NCI-H226 (cell line): Measurements from ENCODE around the gene F5.

Source experiments
- DNase-seq: peaks from one replicate; pipeline ENCODE4 v3.0.0-alpha.2; 2015

The F5 gene

DNA sequence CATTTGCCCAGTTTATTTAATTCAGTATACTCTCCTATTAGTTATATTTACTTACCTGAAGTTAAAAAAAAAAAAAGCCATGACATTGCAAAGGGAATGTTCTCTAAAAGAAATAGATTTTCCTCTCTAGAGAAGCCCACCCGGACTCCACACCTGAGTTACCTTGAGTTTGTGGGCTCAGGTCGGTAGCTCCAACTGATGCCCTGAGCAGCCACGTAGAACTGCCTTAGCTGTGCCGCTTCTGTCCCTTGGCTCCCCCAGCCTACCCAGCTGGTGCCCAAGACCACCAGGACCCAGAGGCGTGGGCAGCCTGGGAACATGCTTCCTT lies 250 bp downstream of the F5 start:
- no peak for DNase-seq

GRCh38 chr1:169585181-169585580 lies 1.1 kb downstream of the F5 start:
- DNase-seq, result no peak

DNA sequence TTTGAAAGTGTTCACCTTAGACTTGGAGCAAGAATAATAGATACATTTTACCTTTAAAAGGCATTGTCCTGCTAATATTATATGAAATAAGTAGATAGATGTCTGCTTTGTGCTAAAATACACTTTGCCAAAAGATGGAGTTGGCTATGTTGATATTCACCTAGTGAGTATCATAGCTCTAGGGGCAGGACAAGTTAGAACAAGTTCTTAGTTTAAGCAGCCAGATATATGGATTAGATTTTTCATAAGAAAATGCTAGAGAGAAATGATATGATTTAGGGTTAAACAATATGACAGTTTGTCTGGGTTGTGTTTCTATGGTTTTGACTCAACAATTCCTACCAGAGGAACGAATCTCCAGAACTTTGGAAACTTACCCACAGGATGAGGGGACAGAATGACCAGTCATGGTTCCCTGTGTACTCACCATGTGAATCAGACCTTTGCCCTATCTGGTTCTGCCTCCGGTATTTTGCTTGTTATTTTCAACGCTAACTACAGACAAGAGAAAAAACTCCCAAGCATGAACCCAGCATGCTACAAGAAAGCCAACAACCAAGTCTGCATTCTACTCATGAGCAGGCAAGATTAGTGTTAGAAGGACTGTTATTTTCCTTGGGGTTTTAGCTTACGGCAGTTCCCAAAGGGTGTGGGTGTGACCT lies 1.7 kb downstream of the F5 start:
- no peak for DNase-seq

DNA sequence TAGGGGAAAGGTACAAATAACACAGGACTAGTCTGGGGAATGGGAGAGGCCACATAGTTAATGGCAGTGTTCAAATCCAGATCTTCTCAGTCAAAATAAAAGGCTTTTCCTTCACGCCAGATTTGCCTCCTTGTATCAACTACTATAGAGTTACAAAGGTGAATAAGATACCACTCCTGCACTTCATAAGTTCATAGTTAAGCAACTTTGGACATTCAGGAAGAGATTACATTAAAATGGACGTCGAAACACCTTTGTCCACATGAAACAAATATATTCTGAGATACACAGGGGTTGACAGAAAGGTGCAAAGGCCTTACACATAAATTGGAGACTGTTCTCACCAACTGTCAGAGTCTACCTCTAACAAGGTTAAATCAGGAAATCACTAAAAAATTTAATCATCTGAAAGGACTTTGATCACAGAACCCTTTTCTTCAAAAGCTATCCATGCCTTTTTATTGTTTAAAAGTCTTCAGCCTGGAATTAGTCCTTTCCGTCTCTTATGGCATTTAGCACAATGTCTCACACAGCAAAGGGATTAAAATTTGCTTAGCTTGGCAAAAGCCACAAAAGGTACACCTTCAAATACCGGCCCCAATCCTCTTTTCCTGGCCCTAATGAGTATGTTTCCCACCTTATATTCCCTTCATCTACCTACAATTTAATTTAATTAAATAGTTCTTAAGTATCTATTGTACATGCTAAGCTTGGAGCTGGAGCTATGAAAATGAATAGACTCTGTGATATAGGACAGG lies 8.1 kb downstream of the F5 start:
- no peak for DNase-seq

GRCh38 chr1:169576935-169577331 lies 9.3 kb downstream of the F5 start:
- no peak for DNase-seq

DNA sequence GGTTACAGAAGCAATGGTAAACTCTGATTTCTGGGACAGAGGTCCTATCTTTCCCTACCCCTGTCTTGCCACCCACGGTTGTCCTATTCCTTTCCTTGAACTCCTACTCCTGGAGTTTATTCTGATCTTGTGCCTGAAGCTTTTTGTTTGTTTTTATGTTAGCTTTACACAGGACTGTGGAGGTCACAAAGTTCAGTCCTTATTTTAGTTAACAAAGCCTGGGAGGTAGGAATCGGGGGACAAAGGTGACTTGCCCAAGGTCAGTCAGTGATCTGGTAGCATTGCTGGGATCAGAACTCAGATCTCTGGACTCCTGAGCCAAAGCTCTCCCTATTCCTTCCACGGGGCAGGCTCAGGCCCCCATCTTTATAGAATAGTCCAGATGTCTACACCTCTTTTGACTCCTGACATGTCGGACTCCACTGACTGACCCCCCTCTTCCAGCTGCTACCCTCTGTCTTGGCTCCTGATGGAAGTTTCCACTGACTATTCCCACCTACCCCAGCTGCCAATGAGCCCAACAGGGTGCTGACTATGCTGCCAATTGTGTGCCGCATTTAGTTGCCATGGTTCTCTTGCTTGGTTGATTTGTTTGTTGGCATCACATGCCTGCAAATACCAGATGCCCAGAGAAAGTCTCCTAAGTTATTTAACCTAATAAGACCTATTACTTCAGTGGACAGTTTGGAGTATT lies 9.9 kb downstream of the F5 start:
- DNase-seq, result no peak

DNA sequence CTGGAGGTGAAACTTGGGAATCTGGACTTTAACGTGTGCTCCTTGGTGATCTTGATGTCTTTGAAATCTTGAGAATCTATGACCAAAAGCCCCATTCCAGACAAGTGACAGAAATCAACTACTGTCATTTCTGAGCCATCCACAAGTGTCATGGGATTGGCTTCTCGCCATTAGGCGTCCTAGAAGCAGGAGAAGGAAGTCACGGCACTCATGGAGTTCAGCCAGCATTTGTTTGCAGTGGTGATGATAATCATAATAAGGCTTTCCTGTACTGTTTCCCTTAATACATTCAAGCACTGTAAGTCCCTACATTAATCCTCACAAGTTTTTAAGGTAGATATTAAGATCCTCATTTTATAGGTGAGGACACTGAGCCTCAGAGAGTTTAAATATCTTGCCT lies 11.9 kb downstream of the F5 start:
- DNase-seq, result no peak

DNA sequence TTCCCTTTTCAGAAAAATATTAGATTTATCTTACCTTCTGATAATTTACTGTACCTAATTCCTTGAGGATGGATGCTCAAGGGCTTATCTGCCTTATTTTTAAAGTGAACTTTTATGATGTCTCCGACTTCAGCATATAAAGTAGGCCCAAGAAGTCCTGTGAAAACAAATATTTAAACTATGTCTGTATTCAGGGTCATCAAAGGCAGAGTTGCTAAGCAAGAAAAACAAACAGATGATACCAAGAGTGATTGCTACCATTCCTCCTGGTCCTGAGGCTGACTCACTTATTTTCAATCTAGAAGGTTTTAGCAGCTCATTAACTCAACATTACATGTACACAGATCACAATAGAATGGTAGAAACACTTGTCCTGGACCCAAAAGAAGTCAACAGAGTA lies 14.1 kb downstream of the F5 start:
- peak; percentile 45 for DNase-seq

GRCh38 chr1:169571450-169571849 lies 14.8 kb downstream of the F5 start:
- no peak for DNase-seq

- no peak for DNase-seq
These were observed 16.1 kb downstream of the F5 start for GRCh38 chr1:169570172-169570574.

- no peak for DNase-seq
These were observed 17.8 kb downstream of the F5 start for GRCh38 chr1:169568497-169568896.

DNA sequence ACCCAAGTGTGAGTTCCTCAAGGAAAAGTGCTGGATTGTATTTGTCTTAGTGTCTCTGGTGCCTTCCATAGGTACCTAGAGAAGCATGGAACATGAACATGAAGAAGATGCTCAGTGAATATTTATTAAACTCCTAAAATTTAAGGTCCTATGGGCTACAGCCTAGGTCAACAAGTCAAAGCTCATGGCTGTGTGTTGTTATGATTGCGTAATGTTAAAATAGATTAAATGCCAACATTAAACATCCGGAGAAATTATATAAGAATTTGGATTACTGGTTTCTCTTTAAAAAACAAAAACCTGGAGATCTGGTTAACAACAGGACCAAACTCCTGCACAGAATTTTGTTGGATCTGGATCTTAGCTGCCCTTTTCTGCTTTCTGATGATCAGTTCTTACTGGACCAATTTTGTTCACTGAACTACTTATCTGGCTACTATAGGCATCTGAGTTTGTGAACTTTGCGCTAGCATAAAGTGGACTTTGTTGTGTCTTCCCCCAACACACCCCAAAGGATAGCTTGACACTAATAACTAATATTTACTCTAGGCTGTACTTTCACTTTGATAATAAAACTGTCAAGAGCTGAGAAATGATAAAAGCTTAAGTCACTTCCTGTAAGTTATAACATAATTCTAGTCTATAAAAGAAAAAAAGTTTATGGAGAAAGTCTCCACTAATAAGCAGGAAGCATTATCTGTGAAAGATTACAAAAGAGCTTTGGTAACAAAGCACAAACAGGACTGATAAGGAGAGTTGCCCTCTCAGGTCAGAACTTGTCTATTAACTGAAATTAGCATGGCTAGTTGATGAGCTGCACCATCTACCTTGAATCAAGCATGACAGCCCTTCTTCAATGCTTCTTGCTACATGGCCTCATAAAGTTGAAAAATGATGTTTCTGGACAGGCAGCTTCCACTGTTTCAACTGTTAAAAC lies 20.7 kb downstream of the F5 start:
- DNase-seq, result peak; percentile 39

DNA sequence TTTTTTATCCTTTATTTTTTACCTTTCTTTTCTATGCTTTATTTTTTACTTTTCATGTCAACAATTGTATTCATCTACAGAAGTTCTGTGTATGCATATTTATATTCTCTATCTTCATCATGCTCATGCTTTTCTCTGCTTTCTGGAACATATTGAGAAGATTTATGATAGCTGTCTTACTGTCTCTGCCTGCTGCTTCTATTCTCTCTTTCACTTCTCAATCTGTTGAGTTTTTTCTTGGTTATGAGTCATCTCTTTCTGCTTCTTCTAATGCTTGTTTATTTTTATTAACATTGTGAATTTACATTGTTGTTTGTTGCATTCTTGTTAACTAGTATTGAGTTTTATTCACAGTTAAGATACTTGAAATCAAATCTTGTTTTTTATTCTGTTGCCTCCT lies 22.6 kb downstream of the F5 start:
- no peak for DNase-seq

DNA sequence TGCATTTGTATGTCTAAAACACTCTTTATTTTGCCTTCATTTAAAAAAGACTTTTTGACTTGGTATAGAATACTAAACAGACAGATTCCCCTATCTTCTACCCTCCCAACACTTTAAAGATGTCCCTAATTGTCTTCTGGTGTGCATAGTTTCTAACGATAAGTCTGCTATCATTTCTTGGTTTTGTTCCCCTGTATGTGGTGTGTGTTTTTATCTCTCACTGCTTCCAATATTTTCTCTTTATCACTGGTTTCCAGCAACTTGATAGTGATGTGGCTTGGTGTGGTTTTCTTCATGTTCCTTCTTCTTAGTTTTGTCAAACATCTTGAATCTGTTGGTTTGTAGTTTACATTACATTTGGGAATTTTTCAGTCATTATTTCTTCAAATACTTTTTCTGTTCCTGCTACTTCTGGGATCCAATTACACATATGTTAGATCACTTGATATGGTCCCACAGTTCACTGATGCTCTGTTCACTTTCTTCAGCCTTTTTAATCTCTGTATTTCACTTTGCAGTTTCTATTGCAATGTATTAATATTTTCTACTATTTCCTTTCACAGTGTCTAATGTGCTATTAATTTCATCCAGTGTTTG lies 23.2 kb downstream of the F5 start:
- no peak for DNase-seq

- no peak for DNase-seq
These were observed 24.6 kb downstream of the F5 start for GRCh38 chr1:169561692-169562091.

DNA sequence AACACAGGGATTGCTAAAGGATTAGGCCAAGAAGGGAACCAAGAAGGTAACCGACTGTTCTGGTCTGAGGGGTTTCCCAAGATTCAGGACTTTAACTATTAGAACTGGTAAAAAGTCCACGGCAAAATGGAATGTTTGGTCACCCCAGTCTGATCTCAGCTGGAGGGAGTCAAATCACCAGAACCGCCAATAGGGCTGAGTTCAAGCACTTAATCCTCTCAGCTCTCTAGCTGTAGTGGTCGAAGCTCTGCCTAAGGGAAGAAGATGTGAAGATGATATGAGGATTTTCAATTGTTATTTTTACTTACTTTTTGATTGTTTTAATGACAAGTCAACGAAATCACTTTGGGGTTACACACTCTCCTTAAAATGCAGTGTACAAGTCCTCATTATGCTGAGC lies 29.1 kb downstream of the F5 start:
- DNase-seq, result no peak

GRCh38 chr1:169550294-169550693 lies 36.0 kb downstream of the F5 start:
- peak; percentile 14 for DNase-seq

DNA sequence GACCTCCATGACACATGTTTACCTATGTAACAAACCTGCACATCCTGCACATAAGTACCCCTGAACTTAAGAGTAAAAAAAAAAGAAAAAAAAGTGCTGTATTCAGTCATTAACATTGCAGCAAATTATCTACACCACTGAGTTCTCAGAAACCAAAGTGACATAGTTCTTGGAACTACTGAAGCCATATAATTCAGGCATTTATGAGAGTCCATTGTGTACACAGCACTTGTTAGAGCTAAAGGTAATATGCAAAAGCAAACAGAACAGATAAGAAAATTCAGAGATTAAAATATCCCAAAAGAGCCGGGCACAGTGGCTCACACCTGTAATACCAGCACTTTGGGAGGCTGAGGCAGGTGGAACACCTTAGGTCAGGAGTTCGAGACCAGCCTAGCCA lies 38.0 kb downstream of the F5 start:
- no peak for DNase-seq

- DNase-seq, result peak; percentile 42
These were observed 39.9 kb downstream of the F5 start for GRCh38 chr1:169546087-169546995.

DNA sequence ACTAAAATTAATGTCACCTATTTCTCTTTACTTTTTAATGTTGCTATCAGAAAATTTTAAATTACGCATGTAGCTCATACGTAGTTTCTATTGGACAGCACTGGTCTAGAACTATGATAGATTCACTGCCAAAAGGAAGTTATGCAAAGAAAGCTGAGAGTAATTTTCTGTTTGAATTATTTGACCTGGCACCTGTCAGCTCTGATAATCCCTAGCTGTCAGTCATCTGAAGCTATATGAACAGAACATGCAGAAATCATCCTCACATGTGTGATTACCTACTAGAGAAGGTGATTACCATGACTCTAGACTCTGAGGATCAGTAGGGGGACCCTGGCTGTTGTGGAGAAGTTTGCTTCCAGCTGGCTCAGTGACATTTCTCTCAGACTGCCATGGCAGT lies 40.8 kb downstream of the F5 start:
- no peak for DNase-seq

DNA sequence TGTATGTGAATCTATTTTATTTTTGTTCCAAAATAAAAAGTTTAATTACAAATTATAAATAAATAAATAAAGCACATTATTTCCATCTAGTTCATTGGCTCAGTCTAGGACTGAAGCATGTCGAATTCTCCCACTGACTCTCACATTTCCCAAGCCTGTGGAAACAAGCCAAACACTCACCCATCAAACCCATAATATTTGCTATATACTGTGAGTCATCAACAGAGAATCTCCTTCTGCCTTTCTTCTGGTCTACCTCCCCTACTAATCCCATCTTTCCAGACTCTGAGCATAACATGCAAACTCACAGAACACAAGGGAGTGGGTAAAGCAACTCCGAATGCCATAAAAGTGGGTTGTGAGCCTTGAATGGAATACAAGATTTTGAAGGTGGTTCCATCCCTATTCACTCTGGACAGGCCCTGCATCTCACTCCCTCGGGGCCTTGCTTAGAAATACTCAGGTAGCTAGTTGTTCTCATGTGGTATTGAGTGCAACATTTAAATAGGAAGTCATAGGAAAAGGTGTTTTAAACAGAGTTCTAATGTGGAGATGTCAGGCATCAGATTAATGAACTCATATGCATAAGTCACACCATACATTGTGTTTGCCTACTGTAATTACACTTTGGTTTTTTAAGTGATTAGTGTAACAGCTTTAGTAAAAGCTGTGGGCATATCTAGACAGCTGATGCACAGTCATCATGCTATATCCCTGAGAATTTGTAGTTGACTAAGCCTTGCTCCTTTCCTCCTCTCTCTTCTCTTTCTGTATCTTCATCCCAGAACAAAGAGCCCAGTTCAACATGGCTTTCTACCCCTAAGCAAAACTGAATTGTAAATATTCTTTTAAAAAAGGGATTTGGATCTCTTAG lies 47.0 kb downstream of the F5 start:
- DNase-seq, result peak; percentile 89
